SK-N-SH treated with all-trans-retinoic acid at 6 μM for 48 hours (cell line): ENCODE results near the gene ARHGEF16.
A peak's percentile ranks its signal among the peaks of the same experiment; 100 is the strongest.

Experiments
- ATAC-seq: fragments of 200-7000 bp; cut with Tn5 transposase; 3 replicates; pipeline ENCODE4 v1.9.1; 2020; ENCODE audit warnings: mild to moderate bottlenecking, moderate library complexity
- ARNTL ChIP-seq: fragments of 450-650 bp; formaldehyde crosslinking; IDR thresholded peaks from 2 replicates; pipeline ENCODE4 v1.5.0; 2020; ENCODE audit warnings: low read depth, mild to moderate bottlenecking, moderate library complexity, borderline replicate concordance
- BACH2 ChIP-seq: fragments of 250-450 bp; sonication (Bioruptor Pico); IDR thresholded peaks from 2 replicates; pipeline ENCODE4 v1.9.0; 2021; ENCODE audit warnings: mild to moderate bottlenecking, borderline replicate concordance
- CSDC2 ChIP-seq: fragments of 250-450 bp; sonication (Bioruptor Pico); IDR thresholded peaks from 2 replicates; pipeline ENCODE4 v1.5.0; 2020; ENCODE audit warnings: mild to moderate bottlenecking, moderate library complexity
- ESRRG ChIP-seq: fragments of 250-450 bp; sonication (Bioruptor Pico); IDR thresholded peaks from 2 replicates; pipeline ENCODE4 v1.6.1; 2021; ENCODE audit warnings: mild to moderate bottlenecking
- GLIS3 ChIP-seq: fragments of 250-450 bp; sonication (Bioruptor Pico); IDR thresholded peaks from 2 replicates; pipeline ENCODE4 v1.5.0; 2020; ENCODE audit warnings: mild to moderate bottlenecking, moderate library complexity
- ISL1 ChIP-seq: fragments of 250-450 bp; sonication (Bioruptor Pico); IDR thresholded peaks from 2 replicates; pipeline ENCODE4 v2.1.2; 2022; ENCODE audit warnings: mild to moderate bottlenecking, moderate library complexity
- OSR1 ChIP-seq: fragments of 250-450 bp; sonication (Bioruptor Pico); IDR thresholded peaks from 2 replicates; pipeline ENCODE4 v1.8.0; 2022; ENCODE audit warnings: moderate library complexity, mild to moderate bottlenecking, inconsistent platforms
- PPARA ChIP-seq: fragments of 250-450 bp; sonication (Bioruptor Pico); IDR thresholded peaks from 2 replicates; pipeline ENCODE4 v1.5.0; 2020; ENCODE audit warnings: mild to moderate bottlenecking, borderline replicate concordance
- RARB ChIP-seq: fragments of 250-450 bp; sonication (Bioruptor Pico); IDR thresholded peaks from 2 replicates; pipeline ENCODE4 v1.8.0; 2021; ENCODE audit warnings: mild to moderate bottlenecking, moderate library complexity
- SNAI2 ChIP-seq: fragments of 250-450 bp; sonication (Bioruptor Pico); IDR thresholded peaks from 2 replicates; pipeline ENCODE4 v1.5.0; 2020; ENCODE audit warnings: mild to moderate bottlenecking, moderate library complexity
- TCF4 ChIP-seq: fragments of 250-450 bp; sonication (Bioruptor Pico); IDR thresholded peaks from 2 replicates; pipeline ENCODE4 v1.8.0; 2021; ENCODE audit warnings: mild to moderate bottlenecking, moderate library complexity, borderline replicate concordance
- TOX ChIP-seq: fragments of 250-450 bp; sonication (Bioruptor Pico); IDR thresholded peaks from 2 replicates; pipeline ENCODE4 v1.8.0; 2021; ENCODE audit warnings: mild to moderate bottlenecking, moderate library complexity, borderline replicate concordance
- ZC3H10 ChIP-seq: fragments of 250-450 bp; sonication (Bioruptor Pico); IDR thresholded peaks from 2 replicates; pipeline ENCODE4 v1.5.1; 2021; ENCODE audit warnings: mild to moderate bottlenecking, moderate library complexity
- ZFP3 ChIP-seq: fragments of 250-450 bp; sonication (Bioruptor Pico); IDR thresholded peaks from 2 replicates; pipeline ENCODE4 v1.5.0; 2020; ENCODE audit warnings: mild to moderate bottlenecking, moderate library complexity
- ZFP30 ChIP-seq: fragments of 450-650 bp; formaldehyde crosslinking; IDR thresholded peaks from 2 replicates; pipeline ENCODE4 v1.5.0; 2022; ENCODE audit warnings: mild to moderate bottlenecking, moderate library complexity
- ZNF565 ChIP-seq: fragments of 450-650 bp; formaldehyde crosslinking; conservative IDR thresholded peaks from 2 replicates; pipeline ENCODE4 v1.5.0; 2020; ENCODE audit warnings: low read depth, mild to moderate bottlenecking, moderate library complexity
- ZNF70 ChIP-seq: fragments of 450-650 bp; formaldehyde crosslinking; IDR thresholded peaks from 2 replicates; pipeline ENCODE4 v1.5.0; 2020; ENCODE audit warnings: mild to moderate bottlenecking, moderate library complexity
- ZNF8 ChIP-seq: fragments of 450-650 bp; formaldehyde crosslinking; IDR thresholded peaks from 2 replicates; pipeline ENCODE4 v1.5.0; 2020; ENCODE audit warnings: mild to moderate bottlenecking, moderate library complexity
- TF ChIP-seq, protein P1 (sequence below): fragments of 250-450 bp; sonication (Bioruptor Pico); IDR thresholded peaks from 2 replicates; pipeline ENCODE4 v1.8.0; 2021; ENCODE audit warnings: low read depth, mild to moderate bottlenecking, moderate library complexity, borderline replicate concordance
- TF ChIP-seq, protein P2 (sequence below): fragments of 250-450 bp; sonication (Bioruptor Pico); IDR thresholded peaks from 2 replicates; pipeline ENCODE4 v1.5.1; 2020; ENCODE audit warnings: low read depth, mild to moderate bottlenecking, moderate library complexity
- TF ChIP-seq, protein P3 (sequence below): fragments of 250-450 bp; sonication (Bioruptor Pico); IDR thresholded peaks from 2 replicates; pipeline ENCODE4 v1.8.0; 2020; ENCODE audit warnings: mild to moderate bottlenecking, moderate library complexity, borderline replicate concordance
- TF ChIP-seq, protein P4 (sequence below): fragments of 250-450 bp; sonication (Bioruptor Pico); IDR thresholded peaks from 2 replicates; pipeline ENCODE4 v1.5.0; 2020; ENCODE audit warnings: mild to moderate bottlenecking, moderate library complexity

ARHGEF16 gene

DNA sequence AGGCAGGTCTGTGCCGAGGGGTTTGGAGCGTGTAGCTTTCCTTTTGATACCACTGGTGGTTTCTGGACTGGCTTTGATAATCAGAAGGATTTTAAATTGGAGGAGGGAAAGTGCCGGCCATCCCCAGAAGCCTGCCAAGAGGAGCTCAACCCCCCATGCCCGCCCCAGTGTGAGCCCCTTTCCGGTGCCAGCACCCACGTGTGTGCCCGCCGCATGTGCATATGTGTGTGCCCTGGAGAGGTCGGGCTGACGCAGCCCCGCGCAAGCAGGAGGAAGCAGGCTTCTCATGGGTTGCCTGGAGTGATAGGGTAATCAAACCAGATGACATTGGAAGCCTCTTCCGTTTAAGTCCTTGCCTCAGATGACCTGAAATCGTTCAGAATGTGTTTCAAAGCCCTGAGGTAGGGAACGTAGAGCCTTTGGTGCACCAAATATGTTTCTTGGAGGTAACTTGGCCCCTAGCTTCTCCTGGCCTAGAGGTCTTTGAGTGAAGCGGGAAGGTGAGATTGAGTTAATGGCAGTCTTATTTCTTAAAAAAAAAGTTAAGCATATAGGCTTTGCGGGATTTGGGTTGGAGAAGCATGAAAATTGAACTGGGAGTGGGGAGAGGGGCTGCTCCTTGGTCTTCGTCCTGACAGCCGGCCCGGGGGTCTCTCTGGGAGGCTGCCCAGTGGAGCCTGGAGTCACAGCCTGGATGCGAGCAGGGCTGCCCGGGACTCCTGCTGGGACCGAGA, 34.1 kb upstream of the ARHGEF16 start:
- TF ChIP-seq, protein P1, sequence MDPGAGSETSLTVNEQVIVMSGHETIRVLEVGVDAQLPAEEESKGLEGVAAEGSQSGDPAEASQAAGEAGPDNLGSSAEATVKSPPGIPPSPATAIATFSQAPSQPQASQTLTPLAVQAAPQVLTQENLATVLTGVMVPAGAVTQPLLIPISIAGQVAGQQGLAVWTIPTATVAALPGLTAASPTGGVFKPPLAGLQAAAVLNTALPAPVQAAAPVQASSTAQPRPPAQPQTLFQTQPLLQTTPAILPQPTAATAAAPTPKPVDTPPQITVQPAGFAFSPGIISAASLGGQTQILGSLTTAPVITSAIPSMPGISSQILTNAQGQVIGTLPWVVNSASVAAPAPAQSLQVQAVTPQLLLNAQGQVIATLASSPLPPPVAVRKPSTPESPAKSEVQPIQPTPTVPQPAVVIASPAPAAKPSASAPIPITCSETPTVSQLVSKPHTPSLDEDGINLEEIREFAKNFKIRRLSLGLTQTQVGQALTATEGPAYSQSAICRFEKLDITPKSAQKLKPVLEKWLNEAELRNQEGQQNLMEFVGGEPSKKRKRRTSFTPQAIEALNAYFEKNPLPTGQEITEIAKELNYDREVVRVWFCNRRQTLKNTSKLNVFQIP (CRISPR knock-in tag), result no peak
- TF ChIP-seq, protein P2, sequence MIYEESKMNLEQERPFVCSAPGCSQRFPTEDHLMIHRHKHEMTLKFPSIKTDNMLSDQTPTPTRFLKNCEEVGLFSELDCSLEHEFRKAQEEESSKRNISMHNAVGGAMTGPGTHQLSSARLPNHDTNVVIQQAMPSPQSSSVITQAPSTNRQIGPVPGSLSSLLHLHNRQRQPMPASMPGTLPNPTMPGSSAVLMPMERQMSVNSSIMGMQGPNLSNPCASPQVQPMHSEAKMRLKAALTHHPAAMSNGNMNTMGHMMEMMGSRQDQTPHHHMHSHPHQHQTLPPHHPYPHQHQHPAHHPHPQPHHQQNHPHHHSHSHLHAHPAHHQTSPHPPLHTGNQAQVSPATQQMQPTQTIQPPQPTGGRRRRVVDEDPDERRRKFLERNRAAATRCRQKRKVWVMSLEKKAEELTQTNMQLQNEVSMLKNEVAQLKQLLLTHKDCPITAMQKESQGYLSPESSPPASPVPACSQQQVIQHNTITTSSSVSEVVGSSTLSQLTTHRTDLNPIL (CRISPR knock-in tag), result no peak
- TF ChIP-seq GLIS3 (no peak), ZNF70 (CRISPR knock-in tag) (no peak), CSDC2 (CRISPR knock-in tag) (no peak), SNAI2 (CRISPR knock-in tag) (no peak), ZNF8 (CRISPR knock-in tag) (no peak), ARNTL (CRISPR knock-in tag) (no peak), BACH2 (CRISPR knock-in tag) (no peak), ZC3H10 (no peak), TCF4 (no peak), ZFP3 (no peak), ESRRG (CRISPR knock-in tag) (no peak), ZNF565 (CRISPR knock-in tag) (no peak), PPARA (CRISPR knock-in tag) (no peak), TOX (CRISPR knock-in tag) (no peak), ZFP30 (CRISPR knock-in tag) (no peak), OSR1 (CRISPR knock-in tag) (no peak)
- TF ChIP-seq, protein P3, sequence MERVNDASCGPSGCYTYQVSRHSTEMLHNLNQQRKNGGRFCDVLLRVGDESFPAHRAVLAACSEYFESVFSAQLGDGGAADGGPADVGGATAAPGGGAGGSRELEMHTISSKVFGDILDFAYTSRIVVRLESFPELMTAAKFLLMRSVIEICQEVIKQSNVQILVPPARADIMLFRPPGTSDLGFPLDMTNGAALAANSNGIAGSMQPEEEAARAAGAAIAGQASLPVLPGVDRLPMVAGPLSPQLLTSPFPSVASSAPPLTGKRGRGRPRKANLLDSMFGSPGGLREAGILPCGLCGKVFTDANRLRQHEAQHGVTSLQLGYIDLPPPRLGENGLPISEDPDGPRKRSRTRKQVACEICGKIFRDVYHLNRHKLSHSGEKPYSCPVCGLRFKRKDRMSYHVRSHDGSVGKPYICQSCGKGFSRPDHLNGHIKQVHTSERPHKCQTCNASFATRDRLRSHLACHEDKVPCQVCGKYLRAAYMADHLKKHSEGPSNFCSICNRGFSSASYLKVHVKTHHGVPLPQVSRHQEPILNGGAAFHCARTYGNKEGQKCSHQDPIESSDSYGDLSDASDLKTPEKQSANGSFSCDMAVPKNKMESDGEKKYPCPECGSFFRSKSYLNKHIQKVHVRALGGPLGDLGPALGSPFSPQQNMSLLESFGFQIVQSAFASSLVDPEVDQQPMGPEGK (CRISPR knock-in tag), result no peak
- TF ChIP-seq, protein P4, sequence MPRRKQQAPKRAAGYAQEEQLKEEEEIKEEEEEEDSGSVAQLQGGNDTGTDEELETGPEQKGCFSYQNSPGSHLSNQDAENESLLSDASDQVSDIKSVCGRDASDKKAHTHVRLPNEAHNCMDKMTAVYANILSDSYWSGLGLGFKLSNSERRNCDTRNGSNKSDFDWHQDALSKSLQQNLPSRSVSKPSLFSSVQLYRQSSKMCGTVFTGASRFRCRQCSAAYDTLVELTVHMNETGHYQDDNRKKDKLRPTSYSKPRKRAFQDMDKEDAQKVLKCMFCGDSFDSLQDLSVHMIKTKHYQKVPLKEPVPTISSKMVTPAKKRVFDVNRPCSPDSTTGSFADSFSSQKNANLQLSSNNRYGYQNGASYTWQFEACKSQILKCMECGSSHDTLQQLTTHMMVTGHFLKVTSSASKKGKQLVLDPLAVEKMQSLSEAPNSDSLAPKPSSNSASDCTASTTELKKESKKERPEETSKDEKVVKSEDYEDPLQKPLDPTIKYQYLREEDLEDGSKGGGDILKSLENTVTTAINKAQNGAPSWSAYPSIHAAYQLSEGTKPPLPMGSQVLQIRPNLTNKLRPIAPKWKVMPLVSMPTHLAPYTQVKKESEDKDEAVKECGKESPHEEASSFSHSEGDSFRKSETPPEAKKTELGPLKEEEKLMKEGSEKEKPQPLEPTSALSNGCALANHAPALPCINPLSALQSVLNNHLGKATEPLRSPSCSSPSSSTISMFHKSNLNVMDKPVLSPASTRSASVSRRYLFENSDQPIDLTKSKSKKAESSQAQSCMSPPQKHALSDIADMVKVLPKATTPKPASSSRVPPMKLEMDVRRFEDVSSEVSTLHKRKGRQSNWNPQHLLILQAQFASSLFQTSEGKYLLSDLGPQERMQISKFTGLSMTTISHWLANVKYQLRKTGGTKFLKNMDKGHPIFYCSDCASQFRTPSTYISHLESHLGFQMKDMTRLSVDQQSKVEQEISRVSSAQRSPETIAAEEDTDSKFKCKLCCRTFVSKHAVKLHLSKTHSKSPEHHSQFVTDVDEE (CRISPR knock-in tag), result no peak
- no peak for ATAC-seq

DNA sequence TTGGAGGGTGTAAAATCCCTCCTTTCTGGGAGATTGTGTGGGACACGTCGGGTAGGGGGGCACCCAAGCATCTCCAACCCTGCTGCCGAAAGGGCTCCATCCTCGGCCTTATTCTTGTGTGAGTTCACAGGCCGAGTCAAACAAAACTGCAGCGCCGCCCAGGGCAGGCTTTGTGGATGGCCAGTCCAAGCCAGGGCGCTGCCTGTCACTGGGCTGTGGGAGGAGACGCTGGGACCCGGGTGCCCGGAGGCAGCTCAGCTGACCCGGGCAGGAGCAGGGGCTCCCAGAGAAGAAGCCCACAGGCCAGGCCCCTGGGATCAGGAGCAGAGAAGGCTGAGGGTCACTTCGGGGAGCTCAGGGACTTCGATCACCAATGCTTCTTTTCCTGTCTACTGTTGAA, 31.8 kb upstream of the ARHGEF16 start:
- peak; percentile 13; the same call in 1 of the 3 replicates for ATAC-seq
- TF ChIP-seq ZFP3 (no peak), ESRRG (CRISPR knock-in tag) (no peak), ZNF8 (CRISPR knock-in tag) (no peak), ZFP30 (CRISPR knock-in tag) (no peak), TOX (CRISPR knock-in tag) (no peak)

DNA sequence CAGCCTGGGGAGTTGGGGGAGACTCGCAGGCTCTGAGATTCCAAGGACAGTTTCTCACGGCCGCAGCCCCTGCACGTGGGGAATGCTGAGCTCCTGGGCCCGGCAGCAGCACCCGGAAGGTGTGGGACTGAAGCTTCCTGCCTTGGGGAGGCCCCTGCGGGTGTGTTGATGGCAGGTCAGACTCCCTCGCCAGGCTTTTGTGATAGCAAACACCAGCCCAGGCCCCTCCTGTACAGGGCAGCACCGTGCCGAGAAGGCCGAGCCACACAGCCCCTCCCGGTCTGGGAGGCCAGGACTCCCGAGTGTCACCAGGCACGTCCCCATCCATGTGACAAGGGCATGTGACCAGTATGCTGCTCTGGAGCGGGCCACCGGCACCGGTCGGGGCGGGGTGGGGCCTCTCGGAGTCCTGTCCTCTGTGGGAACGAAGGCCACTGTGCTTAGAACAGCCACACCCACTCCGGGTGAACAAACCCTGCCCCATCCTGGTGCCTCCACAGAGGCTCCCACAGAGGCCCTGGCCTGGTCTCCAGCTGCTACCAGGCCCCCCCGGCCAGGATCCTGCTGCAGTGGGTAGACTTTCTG, 31.1 kb upstream of the ARHGEF16 start:
- no peak for ATAC-seq
- TF ChIP-seq OSR1 (CRISPR knock-in tag) (no peak), ESRRG (CRISPR knock-in tag) (no peak), RARB (CRISPR knock-in tag) (no peak), ISL1 (CRISPR knock-in tag) (no peak), SNAI2 (CRISPR knock-in tag) (no peak), CSDC2 (CRISPR knock-in tag) (no peak)
- TF ChIP-seq, protein P4 (CRISPR knock-in tag), result no peak
- TF ChIP-seq, protein P3 (CRISPR knock-in tag), result no peak
- TF ChIP-seq, protein P2 (CRISPR knock-in tag), result no peak
